ENCODE measurements around the gene RAP1GAP. TPM values are rescaled to one million over a fixed set of nuclear protein-coding genes. Genes with fewer than 3 reads are reported as not detected.

RAP1GAP gene
- total and polyA plus RNA-seq, 2 of the 13 experiments (the other 11 are each of a cell fraction or from before 2014, with no cell fraction given): 11.9 to 37.5 TPM

DNA sequence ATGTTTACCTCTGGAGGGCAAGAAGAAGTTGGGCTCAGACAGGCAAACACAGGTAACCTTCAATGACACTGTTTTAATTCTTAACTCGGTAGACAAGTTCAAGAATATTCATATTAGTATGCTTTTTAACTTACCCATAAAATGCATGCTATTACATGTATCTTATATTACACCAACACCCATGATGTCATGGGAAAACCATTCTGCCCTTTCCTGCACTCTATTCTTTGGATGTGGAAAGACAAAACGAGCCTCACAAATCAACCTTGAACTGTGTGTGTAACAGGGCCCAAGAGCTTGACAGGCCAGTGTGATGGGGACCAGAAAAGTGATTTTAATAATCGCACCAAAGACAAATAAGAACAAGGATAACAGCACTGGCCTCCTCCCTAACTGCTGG lies 22.6 kb upstream of the RAP1GAP start:
- Histone ChIP-seq H3K9me3 (ENCODE audit: low read length) (no peaks in the 10 kb centered on the region), H3K4me2 (ENCODE audit: low read depth, low read length) (no peak overlapping the region), H4K20me1 (ENCODE audit: insufficient read depth, low read length) (no peaks in the 10 kb centered on the region), H3K27me3 (ENCODE audit: control insufficient read depth in 1 of 2, insufficient read depth in 2 of 2, low read length in 2 of 2) (no peaks in the 10 kb centered on the region), H2AFZ (ENCODE audit: low read length) (no peak overlapping the region), H3K27ac (ENCODE audit: extremely low read length, insufficient read depth, low read length) (no peak overlapping the region), H3K4me3 (replicated peaks in 1 of 3; ENCODE audit: insufficient read depth in 1 of 3, low read depth in 2 of 3, low read length in 3 of 3) (no peak overlapping the region), H3K36me3 (replicated peaks in 1 of 2; ENCODE audit: control insufficient read depth in 1 of 2, insufficient read depth in 2 of 2, low read length in 2 of 2) (peaks cover 18 to 64% of the 10 kb centered on the region in 2 experiments), H3K79me2 (ENCODE audit: insufficient read depth, low read length) (no peaks in the 10 kb centered on the region), H3K9ac (ENCODE audit: insufficient read depth, low read depth, low read length) (no peak overlapping the region), H3K4me1 (ENCODE audit: insufficient read depth, low read length) (peaks cover 5% of the 10 kb centered on the region; the same call in 1 of the 2 replicates)
- no peak for FAIRE-seq
- no peak for DNase-seq (ENCODE audit: low spot score)
- TF ChIP-seq TBL1XR1 (IDR thresholded peaks at IDR 0.05; ENCODE audit: borderline replicate concordance, low read length, partially characterized antibody): no peak
- TF ChIP-seq, protein P1, sequence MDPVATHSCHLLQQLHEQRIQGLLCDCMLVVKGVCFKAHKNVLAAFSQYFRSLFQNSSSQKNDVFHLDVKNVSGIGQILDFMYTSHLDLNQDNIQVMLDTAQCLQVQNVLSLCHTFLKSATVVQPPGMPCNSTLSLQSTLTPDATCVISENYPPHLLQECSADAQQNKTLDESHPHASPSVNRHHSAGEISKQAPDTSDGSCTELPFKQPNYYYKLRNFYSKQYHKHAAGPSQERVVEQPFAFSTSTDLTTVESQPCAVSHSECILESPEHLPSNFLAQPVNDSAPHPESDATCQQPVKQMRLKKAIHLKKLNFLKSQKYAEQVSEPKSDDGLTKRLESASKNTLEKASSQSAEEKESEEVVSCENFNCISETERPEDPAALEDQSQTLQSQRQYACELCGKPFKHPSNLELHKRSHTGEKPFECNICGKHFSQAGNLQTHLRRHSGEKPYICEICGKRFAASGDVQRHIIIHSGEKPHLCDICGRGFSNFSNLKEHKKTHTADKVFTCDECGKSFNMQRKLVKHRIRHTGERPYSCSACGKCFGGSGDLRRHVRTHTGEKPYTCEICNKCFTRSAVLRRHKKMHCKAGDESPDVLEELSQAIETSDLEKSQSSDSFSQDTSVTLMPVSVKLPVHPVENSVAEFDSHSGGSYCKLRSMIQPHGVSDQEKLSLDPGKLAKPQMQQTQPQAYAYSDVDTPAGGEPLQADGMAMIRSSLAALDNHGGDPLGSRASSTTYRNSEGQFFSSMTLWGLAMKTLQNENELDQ (CRISPR knock-in tag; IDR thresholded peaks at IDR 0.05; ENCODE audit: borderline replicate concordance): no peak
- TF ChIP-seq NR3C1 (CRISPR knock-in tag; IDR thresholded peaks at IDR 0.05): no peak
- TF ChIP-seq, protein P2, sequence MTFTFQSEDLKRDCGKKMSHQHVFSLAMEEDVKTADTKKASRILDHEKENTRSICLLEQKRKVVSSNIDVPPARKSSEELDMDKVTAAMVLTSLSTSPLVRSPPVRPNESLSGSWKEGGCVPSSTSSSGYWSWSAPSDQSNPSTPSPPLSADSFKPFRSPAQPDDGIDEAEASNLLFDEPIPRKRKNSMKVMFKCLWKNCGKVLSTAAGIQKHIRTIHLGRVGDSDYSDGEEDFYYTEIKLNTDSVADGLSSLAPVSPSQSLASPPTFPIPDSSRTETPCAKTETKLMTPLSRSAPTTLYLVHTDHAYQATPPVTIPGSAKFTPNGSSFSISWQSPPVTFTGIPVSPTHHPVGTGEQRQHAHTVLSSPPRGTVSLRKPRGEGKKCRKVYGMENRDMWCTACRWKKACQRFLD (CRISPR knock-in tag; IDR thresholded peaks at IDR 0.05; ENCODE audit: borderline replicate concordance): no peak
- no peak for TF ChIP-seq HNF4A (CRISPR knock-in tag; IDR thresholded peaks at IDR 0.05)
- 0 out of 2 replicates have a peak, but pooled peaks have one; percentile 14 for TF ChIP-seq ATF7 (IDR thresholded peaks at IDR 0.05)
- no peak for TF ChIP-seq ATF7 (CRISPR knock-in tag; IDR thresholded peaks at IDR 0.05)
- TF ChIP-seq ZNF207 (IDR thresholded peaks at IDR 0.05; ENCODE audit: borderline replicate concordance): no peak
- WGBS (ENCODE audit: low lambda C conversion rate): 84% methylated on average over 3 of the region's 3 CpGs
- in situ Hi-C loops (cut with HindIII; ENCODE audit: extremely low pct_ligation_motif_present, low pct_unique_long_range_greater_than_20kb) (no loop called here), intact Hi-C loops (cut with micrococcal nuclease; ENCODE audit: unreplicated experiment) (no loop called here)
- BruUV-seq (replicated peaks): no TSS peak
- ATAC-seq: no peak
- ChIA-PET CTCF (ENCODE audit: low intra/inter-chr PET ratio, low total read pairs) (no interaction called here), POLR2A (no interaction called here)

Measured in HepG2 (cell line).